LoVo (cell line): ENCODE data around the gene PAX2.
A peak's percentile ranks its signal among the peaks of the same experiment; 100 is the strongest.

Experiments used
- DNase-seq: peaks from one replicate; pipeline ENCODE4 v3.0.0-alpha.2; 2016; ENCODE audit warnings: low spot score

Gene PAX2

DNA sequence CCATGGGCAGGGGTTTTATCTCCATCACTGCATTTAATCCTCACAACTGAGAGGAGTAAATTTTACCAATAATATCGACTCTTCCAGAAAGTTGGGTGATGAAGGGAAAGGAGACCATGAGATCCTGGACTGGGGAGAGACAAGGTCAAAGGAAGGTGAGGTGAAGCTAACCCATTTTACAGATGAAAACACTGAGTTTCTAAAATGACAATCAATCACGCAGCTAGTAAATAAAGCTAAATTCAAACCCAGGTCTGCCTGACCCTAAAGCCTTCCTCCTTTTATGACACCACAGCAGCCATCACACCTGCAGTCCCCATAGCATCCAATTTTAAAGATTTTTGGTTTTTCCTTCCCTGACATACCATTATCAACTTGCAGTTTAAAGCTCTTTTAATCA, 103.4 kb downstream of the PAX2 start:
- no peak for DNase-seq

DNA sequence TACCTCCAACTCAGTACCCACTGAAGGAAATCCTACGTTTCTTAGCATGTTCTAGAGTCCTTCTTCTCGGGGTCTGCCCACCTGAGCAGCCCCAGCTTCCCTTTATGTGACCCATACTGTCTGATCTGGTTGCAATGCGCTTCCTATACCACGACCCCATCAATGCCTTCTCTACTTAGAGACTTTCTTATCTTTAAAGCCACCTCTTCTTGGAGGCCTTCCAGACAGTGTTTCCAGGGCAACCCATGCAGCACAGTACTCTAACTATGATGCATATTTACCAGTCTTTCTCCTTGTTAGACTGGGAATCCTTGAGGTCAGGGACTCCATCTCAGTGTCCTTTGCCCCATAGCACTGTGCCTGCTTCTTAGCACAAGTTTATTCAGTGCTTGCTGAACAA, 112.9 kb downstream of the PAX2 start:
- DNase-seq: no peak

DNA sequence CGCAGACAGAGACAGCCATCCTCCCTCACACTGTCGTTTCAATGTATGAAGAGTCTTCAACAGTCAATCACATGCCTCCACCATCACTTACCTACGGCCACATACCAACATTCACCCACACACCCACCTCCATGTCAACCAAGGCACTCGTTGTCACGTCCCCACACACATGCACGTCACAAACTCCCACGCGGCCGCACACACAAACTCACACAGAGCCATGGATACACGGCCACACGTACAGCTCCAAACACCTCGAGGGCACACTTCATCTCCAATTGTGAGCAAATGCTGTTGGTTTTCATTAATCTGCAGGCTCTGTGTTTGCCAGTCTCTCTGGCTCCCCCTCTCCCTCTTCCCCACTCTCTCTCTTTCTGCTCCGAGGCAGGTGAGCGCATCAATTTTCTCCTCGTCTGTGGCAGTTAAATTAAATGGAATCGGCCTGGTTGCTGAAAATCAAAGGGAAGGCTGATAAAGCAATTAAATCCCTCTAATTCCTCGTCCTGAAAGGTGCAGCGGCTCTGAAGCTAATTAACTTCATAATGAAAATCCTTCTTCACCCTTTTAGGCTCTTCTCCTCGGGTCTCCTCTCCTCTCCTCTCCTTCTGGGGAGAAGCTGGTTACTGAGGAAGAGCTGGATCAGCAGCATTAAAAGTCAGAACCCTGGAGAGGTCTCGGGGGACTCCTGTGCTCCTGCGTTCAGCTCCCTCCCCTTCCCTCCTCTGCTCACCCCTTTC, 113.5 kb downstream of the PAX2 start:
- no peak for DNase-seq

DNA sequence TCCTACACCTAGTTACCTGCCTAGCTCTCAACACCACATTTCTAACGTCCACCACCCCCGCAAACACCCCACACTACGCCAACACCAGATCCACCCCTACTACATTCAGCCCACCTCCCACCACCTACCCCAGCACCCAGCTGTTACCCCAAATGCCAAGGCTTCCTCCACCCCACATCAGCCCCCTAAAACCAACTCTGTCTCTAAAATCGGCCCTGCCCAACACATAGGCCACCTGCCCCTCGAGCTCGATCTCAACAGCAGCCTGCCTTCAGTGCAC, 114.0 kb downstream of the PAX2 start:
- no peak for DNase-seq

DNA sequence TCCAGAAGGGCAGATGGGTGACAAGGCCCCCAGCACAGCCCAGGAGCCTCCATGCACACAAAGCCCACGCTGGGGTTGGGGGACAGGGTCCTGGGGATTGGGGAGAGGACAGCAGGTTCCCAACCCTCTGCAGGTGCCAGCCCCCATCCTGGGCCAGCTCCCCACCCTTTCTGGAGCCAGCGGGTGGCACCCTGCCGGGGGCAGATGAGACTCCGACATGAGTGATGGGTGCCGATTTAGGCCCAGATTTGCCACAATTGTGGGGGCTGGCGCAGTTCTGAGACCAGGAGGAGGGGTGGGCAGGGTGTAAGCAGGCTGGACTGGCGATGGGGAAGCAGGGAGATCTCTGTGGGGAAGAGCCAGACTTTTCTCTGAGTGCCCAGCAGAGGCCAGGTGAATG, 118.1 kb downstream of the PAX2 start:
- no peak for DNase-seq

DNA sequence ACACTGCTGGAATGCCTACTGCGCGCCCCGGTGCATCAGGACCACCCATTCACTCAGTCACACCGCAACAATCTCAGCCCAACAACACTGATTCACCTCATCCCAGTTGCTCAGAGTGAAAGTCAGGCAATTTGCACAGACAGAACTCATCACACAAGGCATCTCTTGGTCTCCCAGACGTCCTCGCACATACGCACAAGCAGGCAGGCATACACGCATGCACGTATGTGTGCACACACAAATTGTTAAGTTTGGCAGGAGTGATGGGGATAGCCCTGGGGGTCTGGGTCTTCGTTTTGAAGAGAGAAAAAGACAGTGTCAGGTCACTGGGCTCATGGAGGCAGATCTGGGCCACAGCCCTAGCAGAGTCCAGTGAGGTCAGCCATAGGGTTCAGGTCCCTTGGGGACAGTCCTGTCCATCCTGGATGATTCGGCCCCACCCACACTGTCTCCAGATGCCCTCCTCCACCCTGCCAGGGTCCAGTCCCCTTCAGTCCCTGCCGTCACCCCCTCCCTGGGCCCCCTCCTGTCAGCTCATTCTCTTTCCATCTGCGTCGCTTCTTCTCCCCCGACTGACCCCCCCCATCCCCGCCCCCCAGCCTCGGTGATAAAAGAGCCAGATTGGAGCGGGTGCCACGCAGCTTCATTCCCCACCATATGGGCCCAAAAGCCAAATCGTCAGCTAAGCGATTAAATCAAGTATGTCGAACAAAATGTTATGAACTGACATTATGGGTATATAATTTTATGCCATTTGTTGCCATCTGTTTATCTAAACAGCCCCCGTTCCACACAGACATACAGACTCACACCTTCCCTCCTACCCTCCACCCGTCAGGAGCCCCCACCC, 118.9 kb downstream of the PAX2 start:
- DNase-seq: no peak

DNA sequence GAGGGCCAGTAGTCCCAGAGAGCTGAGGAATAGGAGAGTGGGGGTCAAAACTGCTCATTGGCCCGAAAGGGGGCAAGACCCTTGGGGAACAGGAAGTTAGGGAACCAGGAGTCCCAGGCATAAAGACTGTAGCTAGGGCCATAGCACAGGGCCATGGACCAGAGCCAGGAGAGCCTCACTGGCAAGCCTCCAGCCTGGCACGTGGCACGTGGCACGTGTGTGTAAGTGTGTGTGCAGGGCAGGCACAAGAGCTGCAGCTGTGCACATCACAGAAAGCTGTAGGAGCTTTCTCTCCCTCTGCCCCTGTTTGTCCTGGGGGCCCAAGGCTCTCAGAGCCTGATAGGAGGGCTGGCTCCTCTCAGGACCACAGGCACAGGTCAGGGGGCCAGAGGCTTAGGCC, 119.6 kb downstream of the PAX2 start:
- DNase-seq: no peak

DNA sequence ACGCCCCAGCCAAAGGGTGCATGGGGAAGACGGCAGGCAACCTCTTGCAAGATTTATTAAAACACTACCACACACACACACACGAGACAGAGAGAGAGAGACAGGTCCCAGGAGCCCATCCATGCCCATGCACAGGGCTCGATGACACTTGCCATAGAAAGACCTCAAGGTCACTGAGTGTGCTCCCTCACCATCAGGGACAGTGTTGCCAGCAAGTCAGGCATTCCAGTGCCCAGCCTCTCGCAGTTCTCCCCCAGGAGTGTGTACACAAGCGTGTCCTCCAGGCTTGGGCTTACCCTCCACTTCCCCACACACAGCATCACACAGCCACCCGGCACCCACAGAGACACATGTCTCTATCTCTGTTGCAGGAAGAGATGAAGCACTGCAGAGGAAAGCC, 120.6 kb downstream of the PAX2 start:
- no peak for DNase-seq

DNA sequence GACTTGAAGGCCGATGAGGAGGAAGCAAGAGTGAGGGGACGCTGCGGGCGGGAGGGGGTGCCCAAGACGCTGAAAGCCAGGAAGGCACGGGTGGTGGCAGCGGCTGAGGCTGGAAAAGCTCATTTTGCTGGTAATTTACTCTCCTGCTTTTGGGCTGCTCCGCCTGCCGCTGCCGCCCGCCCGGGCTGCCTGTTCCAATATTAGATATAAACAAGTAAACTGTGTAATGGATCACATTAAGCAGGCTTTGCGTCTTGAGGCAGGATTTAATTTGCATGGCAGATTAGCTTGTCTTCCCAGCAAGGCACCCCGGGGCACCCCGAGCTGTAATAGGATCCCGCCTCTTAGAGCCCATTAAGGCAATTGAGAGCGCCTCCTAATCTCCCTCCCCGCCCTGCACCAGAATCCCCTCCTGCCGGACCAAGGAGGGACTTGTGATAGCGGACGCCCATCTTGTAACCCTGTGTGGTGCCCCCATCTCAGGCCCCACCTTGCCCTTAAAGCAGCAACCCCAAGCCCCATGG, 121.3 kb downstream of the PAX2 start:
- no peak for DNase-seq

DNA sequence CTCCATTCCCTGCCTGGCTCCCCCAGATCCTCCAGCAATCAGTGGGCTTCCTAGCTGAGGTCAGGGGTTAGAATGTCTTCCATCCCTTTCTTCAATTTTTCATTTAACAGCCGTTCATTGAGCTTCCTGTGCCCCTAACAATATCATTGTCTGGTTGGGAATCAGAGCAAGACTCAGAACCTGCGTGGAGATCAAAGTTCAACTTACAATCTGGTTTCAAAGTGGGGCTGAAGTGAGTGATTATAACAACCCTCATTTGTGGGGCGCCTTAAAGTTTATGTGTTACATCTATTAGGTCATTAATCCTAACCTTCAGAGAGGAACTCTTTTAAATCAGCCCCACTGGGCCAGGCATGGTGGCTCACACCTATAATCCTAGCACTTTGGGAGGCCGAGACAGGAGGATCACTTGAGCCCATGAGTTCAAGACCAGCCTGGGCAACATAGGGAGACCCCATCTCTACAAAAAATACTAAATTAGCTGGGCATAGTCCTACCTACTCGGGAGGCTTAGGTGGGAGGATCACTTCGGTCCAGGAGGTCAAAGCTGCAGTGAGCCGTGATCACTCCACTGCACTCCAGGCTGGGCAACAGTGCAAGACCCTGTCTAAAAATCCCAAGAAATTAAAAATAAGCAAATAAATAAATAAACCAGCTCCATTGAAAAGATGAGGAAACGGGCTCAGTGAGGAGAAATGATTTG, 122.0 kb downstream of the PAX2 start:
- DNase-seq: no peak

DNA sequence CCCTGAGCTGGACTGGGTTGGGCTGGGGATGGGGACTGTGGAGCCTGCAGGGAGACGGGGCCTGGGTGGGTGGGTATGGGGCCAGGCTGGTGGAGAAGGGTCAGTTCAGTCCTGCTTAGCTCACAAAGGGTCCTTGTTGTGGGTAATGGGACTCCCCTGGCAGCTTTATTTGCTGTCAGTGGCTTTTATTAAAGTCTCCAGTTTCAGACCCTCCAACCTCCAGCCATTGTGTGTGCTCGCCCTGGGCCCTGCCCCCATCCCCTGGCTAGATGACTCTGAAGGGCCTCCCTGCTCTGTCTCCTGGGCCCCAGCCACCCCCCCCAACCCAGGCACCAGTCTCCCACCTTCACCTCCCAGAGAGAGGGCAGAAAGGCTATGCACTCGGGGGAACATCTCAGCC, 123.0 kb downstream of the PAX2 start:
- no peak for DNase-seq

DNA sequence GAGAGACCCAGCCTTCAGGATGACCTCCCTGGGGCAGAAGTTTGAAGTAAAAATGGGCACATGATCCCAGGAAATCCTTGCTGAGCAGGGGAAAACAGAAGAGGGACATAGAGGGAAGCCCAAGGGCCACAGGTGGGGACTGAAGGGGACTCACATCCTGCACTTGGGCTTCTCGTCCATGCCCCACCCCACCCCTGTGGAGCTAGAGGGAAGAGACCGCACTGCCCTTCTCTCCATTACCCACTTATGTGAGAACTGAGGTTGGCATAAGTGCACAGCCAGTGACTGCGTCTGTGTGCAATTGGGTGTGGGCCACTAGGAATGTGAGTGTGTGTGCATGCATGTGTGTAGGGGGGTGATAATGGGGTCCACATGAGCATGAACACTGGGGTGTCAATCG, 124.0 kb downstream of the PAX2 start:
- no peak for DNase-seq

DNA sequence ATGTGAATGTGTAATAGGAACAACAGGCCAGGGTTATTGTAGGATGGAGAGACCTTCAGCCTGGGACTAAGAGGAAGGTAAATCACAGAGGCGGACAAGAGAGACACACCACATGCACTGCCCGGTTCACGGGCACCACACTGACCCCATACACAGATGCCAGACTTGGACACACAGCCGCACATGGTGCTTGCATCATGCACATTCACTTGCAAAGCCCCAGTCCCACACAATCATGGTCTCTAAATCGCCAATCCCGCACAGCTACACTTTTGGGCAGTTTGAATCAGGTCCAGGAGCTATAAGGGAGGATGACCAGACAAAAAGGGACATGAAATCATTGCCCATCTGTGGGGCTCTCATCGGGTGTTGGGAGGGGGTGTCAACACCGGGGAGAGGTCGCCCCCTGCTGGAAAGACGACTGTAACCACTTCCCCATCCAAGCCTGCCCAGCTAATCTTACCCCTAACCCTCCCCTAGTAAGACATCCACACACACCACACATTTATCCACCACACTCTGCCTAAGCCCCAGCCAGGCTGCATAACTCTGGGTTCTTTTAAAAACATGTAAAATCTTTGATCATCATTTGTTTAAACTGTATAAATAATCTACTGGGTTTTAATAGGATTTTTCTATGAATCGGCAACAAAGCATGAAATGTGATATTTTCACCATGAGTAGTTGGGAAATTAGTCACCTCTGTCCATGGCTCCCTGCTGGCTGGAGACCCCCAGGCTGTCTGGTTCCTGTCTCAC, 126.8 kb downstream of the PAX2 start:
- peak; percentile 6 for DNase-seq

DNA sequence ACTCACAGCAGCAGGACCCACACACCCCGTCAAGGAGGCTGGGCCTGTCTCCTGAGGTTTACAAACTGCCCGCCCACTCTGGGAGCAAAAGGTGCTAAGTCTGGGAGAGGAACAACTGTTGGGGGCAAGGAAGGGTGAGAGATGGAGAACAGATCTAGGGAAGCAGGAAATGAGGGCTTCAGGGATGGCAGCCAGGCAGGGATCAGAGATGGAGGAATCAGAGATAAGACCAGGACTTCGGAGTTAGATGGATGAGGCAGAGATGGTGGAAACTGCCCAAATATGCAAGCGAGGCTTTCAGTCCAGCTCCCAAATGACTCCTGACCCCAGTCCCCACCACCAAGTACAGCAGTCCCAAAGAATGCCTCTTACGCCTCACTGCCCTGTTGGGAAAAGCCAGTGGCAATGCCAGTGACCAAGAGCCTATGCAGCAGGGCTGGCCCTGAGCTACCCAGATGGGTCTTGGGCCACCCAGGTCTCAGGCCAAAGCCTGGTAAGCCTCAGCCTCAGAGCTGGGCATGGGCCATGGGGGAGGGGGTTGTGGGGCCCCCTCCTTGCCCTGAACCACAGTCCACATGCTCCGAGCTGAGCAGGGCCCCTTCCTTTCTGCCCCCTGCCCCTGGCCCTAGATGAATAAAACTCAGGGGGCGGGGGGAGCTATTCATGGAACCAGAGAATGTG, 127.9 kb downstream of the PAX2 start:
- no peak for DNase-seq

DNA sequence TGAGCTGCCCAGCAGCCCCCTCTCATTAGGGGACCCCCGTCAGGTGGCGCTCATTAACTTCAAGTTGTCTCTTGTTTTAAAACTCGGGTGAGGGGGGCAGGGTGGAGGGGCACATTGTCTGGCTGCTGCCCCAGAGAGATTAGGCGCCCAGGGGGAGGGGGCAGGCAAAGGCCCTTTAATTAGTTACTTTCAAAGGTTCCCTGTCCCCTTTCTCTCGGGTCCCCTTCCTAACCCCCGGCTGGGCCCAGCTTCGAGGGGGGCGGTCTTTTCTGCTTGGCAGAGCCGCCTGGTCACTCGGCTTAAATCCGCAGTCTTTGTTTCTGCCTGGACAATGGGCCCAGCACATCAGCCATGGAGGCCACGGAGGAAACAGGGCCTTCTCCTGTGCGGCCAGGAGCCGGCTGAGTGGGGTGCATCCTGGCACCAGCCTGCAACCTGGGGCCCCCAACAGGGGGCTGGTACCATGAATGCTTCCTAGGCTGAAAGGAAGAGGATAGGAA, 128.5 kb downstream of the PAX2 start:
- DNase-seq: no peak

DNA sequence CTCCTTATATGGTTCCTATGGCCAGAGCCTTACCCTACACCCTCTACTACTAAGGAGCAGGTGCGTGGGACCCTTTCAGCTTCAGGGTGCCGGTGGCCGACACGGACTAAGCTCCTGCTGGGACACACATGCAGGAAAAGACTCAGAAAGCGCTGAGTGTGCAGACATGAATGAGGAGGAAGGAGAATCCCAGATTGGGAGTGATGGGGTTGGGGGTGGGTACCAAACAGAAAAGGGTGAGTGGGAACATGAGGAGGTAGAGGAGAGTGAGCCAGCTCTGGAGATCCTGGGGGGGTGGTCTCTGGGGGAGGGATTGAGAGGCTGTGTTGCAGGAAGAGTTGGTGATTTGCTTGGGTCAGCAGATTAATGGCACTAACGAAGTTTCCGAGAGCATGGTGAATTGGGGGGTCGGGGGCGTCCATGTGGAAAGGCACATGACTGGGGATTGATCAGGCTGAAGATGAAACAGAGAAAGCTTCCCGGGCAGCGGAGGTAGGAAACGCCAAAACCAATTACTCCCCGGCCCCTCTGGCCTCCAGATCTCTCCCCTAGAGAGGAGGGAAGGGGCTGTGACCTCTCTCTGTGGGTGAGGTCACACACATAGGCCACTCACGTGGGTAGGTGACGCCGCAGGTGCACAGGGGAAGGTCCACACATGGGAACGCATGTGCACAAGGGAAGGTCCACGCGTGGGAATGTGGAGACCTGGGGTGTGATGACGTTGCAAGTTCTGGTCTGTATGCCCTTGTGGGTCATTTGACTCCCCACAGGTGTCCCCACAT, 129.5 kb downstream of the PAX2 start:
- DNase-seq: no peak

DNA sequence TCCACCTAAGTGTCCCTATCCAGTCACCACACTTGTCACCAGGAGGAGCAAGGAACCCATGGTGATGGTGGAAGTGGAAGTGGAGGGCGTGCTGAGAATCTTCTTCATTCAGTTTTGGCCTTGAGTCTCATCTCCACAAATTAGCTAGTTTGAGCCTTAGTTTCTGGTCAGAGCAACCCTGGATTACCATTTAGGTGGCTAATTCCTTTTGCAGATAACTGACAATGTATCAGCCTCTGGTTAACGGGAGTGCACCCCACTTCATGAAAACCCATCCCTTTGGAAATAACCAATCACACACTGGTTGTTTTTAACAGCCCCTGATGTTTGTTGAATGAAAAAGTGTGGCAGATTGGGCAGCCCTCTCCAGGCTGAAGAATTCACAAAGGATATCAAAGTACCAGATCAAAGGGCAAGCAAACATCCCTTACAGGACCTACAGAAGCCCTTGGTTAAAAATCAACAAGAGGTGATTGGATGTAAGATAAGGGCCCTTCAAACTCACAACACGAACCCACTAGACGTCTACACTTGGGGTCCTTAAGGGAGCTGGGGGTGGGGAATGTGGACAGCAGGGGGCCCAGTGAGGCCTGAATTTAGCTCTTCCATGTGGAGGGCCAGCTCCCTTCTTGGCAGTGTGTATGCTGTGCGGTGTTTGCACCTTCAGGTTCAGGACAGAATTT, 130.2 kb downstream of the PAX2 start:
- no peak for DNase-seq

DNA sequence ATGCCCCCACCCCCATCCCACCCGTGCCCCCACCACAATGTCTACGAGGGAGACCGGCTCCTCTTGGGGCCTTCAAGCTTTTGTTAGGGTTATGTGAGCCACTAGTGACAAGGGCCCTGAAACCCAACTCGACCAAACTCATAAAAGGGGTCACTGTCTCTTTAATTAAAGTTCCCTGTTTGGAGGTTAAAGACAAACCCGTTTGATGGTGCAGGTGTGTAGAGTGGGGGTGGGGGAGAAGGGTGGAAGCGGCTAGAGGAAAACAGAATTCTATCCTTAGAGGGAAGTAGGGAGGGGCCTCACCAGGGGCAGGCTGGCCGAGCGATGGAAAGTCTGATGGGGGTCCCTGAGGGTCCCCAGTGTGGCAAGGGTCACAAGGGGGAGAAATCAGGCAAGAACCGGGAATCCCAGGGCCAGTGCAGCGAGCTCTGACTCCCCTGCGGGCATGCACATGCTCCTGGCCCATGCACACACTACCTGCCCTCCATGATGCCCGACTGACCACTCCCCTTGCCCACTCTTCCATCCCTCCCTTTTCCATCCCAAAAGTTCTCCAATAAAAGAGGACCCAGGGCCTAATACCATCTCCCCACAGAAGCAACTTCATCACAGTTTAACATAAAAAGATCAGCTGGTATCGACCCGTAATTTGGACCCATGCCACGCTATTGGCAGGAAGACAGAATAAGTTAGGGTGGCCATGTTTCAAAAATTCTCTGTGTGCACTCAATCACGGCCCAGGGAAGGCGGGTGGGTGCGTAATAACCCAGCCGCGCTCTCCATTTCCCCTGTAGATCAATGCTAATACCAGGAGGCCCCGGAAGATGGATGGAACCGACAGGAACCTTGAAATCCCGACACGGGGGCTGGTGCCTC, 131.4 kb downstream of the PAX2 start:
- DNase-seq: no peak

DNA sequence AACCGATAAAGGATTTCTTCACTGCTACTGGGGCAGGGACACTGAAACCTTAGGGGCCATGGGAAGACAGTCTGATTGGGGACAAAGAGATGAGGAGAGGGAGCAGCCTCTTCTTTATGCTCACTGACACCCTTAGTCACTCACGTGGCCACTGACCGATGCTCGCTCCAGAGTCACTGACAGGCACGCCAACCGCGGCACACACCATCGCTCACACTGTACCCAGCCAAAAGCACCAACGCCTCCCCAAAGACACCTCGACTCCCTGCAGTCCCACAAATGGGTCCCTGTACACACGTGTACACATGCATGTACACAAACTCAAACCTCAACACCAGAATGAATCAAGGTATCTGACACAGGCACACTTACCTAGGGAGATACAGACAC, 132.1 kb downstream of the PAX2 start:
- no peak for DNase-seq
